Activated B cell treated with CpG ODN at 0.5 μM for 24 hours (primary cell): ENCODE measurements around the gene PLPPR3. TPM values are rescaled to one million over a fixed set of nuclear protein-coding genes. Genes with fewer than 3 reads are reported as not detected.

Source experiments
- ATAC-seq: fragments of 200-7000 bp; cut with Tn5 transposase; one replicate; pipeline ENCODE4 v1.10.0; 2021; ENCODE audit warnings: low read depth, mild to moderate bottlenecking, moderate library complexity
- CTCF ChIA-PET: fragments of 350-600 bp; sonication (Branson Sonifier 250); formaldehyde crosslinking; loops from one replicate; lab custom pipeline; 2021; ENCODE audit warnings: antibody characterized with exemption; lab: Charles Lee
- POLR2A ChIA-PET: fragments of 350-600 bp; sonication (Branson Sonifier 250); formaldehyde crosslinking; loops from one replicate; lab custom pipeline; 2021; ENCODE audit warnings: antibody characterized with exemption; lab: Charles Lee
- DNase-seq: peaks from one replicate; pipeline ENCODE4 v3.0.0; 2022
- H3K27ac Mint-ChIP-seq: one replicate; pipeline ENCODE4 v1.8.0; 2020; ENCODE audit warnings: mixed read lengths
- H3K27me3 Mint-ChIP-seq: one replicate; pipeline ENCODE4 v1.8.0; 2021; ENCODE audit warnings: mixed read lengths
- H3K36me3 Mint-ChIP-seq: one replicate; pipeline ENCODE4 v1.8.0; 2021; ENCODE audit warnings: low read depth, mixed read lengths
- H3K4me1 Mint-ChIP-seq: one replicate; pipeline ENCODE4 v1.8.0; 2021; ENCODE audit warnings: mixed read lengths
- H3K4me3 Mint-ChIP-seq: one replicate; pipeline ENCODE4 v1.8.0; 2020; ENCODE audit warnings: mild to moderate bottlenecking, mixed read lengths
- H3K9me3 Mint-ChIP-seq: one replicate; pipeline ENCODE4 v1.8.0; 2020; ENCODE audit warnings: mixed read lengths
- intact Hi-C: fragments of 100-400 bp; cut with micrococcal nuclease; formaldehyde crosslinking; loops from one replicate; pipeline ENCODE4 v1.15.1; 2024
- total RNA-seq: library from RNA; stranded (reverse); gene quantifications from 2 replicates; pipeline ENCODE4 v1.2.3, GENCODE V29; 2022
- TF ChIP-seq, protein P1 (sequence below): fragments of 200-600 bp; IDR thresholded peaks from one replicate; pipeline ENCODE4 v1.8.0; 2022; ENCODE audit warnings: antibody characterized with exemption, mild to moderate bottlenecking

PLPPR3 gene
- total RNA-seq, 1 donor from 2014 or later = not detected

DNA sequence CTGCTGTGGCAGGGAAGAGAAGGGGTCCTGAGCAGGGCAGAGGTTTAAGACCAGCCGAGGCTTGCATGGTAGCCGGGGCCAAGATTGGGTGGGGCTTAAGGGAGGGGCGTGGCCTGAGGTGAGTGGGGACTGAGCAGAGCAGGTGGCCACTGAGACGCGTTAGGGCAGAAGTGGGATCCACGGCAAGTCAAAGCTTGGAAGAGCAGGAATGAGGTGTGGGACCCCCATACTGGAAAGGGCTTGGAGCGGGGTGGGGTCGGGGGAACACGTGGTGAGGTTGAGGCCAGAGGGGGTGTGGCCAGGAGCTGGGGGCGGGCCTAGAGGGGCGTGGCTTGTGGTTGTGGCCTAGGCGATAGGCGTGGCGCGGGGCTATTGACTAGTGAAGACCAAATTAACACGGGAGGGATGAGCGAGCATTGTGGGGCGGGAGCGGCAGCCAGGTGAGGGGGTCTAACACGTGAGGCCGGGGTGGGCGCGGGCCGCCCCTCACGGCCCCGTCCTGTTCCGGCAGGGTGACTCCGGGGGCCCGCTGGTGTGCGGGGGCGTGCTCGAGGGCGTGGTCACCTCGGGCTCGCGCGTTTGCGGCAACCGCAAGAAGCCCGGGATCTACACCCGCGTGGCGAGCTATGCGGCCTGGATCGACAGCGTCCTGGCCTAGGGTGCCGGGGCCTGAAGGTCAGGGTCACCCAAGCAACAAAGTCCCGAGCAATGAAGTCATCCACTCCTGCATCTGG lies 41.0 kb upstream of the PLPPR3 start:
- CTCF ChIA-PET = interaction anchor here (0.6 to 2.9 kb wide), 7 partner anchors 44 to 407 kb away, joined by 3 to 34 read pairs (median 15); partner anchors contain the start of gene WDR18
- POLR2A ChIA-PET = interaction anchor here (0.6 to 2.6 kb wide), 7 partner anchors 31 to 205 kb away, joined by 3 to 52 read pairs (median 10); partner anchors contain the start of genes ARHGAP45, KISS1R, MED16 and R3HDM4
- peaks cover 6% of the 10 kb centered on the region for H3K27me3 Mint-ChIP-seq
- peaks cover 7% of the 10 kb centered on the region for H3K36me3 Mint-ChIP-seq
- H3K4me3 Mint-ChIP-seq = peak overlapping the region; percentile 72
- ATAC-seq = peak; percentile 45
- H3K4me1 Mint-ChIP-seq = peaks cover 16% of the 10 kb centered on the region
- TF ChIP-seq, protein P1, sequence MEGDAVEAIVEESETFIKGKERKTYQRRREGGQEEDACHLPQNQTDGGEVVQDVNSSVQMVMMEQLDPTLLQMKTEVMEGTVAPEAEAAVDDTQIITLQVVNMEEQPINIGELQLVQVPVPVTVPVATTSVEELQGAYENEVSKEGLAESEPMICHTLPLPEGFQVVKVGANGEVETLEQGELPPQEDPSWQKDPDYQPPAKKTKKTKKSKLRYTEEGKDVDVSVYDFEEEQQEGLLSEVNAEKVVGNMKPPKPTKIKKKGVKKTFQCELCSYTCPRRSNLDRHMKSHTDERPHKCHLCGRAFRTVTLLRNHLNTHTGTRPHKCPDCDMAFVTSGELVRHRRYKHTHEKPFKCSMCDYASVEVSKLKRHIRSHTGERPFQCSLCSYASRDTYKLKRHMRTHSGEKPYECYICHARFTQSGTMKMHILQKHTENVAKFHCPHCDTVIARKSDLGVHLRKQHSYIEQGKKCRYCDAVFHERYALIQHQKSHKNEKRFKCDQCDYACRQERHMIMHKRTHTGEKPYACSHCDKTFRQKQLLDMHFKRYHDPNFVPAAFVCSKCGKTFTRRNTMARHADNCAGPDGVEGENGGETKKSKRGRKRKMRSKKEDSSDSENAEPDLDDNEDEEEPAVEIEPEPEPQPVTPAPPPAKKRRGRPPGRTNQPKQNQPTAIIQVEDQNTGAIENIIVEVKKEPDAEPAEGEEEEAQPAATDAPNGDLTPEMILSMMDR = no peak
- DNase-seq = peak; percentile 64
- no peaks in the 10 kb centered on the region for H3K9me3 Mint-ChIP-seq
- peak overlapping the region; percentile 46 for H3K27ac Mint-ChIP-seq
- intact Hi-C loops = loop anchor here (1.0 to 2.0 kb wide), 7 partner anchors 31 to 138 kb away; partner anchors contain the start of genes GRIN3B, KISS1R, MED16 and PTBP1

GRCh38 chr19:861756-862580 lies 40.2 kb upstream of the PLPPR3 start:
- intact Hi-C loops = loop anchor here (1.0 to 2.0 kb wide), 4 partner anchors 31 to 139 kb away; partner anchors contain the start of genes GRIN3B, MED16, PTBP1 and RNU6-9
- Mint-ChIP-seq H3K27ac (no peak overlapping the region), H3K27me3 (peaks cover 7% of the 10 kb centered on the region), H3K4me3 (peak overlapping the region; percentile 55), H3K36me3 (peaks cover 2% of the 10 kb centered on the region), H3K9me3 (no peaks in the 10 kb centered on the region), H3K4me1 (peaks cover 19% of the 10 kb centered on the region)
- ChIA-PET CTCF (interaction anchor here (2.9 kb wide), 1 partner anchor 58 kb away, joined by 25 read pairs; no protein-coding TSS in a partner anchor), POLR2A (interaction anchor here (0.6 to 2.6 kb wide), 7 partner anchors 31 to 267 kb away, joined by 3 to 52 read pairs (median 6); partner anchors contain the start of genes MED16, R3HDM4 and RNU6-9)
- peak; percentile 43 for DNase-seq
- TF ChIP-seq, protein P1 = no peak
- ATAC-seq = peak; percentile 35

GRCh38 chr19:861141-861755 lies 39.5 kb upstream of the PLPPR3 start:
- intact Hi-C loops = no loop called here
- no peak for ATAC-seq
- Mint-ChIP-seq H3K9me3 (no peaks in the 10 kb centered on the region), H3K36me3 (peaks cover 2% of the 10 kb centered on the region), H3K4me3 (no peak overlapping the region), H3K27ac (no peak overlapping the region), H3K4me1 (peaks cover 19% of the 10 kb centered on the region), H3K27me3 (peaks cover 8% of the 10 kb centered on the region)
- CTCF ChIA-PET = interaction anchor here (0.7 kb wide), 1 partner anchor 59 kb away, joined by 3 read pairs; no protein-coding TSS in a partner anchor
- POLR2A ChIA-PET = interaction anchor here (0.6 to 1.3 kb wide), 4 partner anchors 123 to 268 kb away, joined by 3 to 8 read pairs (median 5); partner anchors contain the start of gene WDR18
- TF ChIP-seq, protein P1 = no peak
- no peak for DNase-seq

DNA sequence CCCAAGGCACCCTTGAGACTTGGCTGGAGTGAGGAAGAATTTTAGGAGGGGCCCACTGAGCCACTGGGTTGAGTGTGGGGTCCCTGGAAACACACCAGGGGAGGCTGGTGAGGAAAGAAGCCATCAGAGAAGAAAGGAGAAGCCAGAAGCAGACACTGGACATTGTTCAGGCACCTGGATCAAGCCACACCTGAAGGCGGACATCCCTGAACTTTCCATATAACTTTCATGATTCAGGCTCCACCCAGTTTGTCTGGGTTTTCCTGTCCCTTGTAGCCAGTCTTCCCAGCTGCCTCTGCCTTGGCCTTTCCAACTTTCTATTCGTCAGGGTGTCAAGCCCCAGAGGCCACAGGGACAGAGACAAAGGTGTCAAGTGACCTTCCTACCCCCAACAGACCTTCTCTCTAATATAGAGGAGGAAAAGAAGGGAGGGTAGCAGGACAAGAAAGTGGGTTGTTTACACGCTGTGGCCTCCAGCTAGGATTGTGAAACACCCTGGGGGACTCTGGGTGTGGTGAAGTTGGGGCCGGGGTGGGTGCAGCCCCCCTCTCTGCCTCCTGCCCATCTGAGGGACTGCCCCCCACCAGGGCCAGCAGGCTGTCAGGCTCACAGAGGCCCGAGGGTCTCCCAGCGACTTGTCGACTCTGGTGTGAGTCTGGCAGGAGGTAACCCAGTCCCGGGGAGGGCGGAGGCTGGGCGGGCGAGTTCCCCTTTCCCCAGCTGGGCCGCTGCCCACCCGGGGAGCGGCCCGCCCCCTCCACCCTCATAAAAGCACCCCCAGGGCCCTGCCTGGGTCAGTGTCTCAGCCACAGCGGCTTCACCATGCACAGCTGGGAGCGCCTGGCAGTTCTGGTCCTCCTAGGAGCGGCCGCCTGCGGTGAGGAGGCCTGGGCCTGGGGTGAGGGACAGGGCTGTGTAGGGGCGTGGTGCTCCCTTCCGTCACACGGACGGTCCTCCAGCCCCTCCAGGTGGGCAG lies 37.4 kb upstream of the PLPPR3 start, which contains the start of gene CFD:
Gene CFD, plus strand, starts transcription at position 797 of the 976 bp plus-strand sequence. Its CDS starts 26 bp downstream, at position 823.
- no peaks in the 10 kb centered on the region for H3K9me3 Mint-ChIP-seq
- no peak within 1 kb of the TSS for H3K27ac Mint-ChIP-seq
- DNase-seq = no peak
- CTCF ChIA-PET = interaction anchor here (1.0 to 1.8 kb wide), 2 partner anchors 61 to 125 kb away, joined by 4 to 5 read pairs; partner anchors contain the start of gene WDR18
- intact Hi-C loops = no loop called here
- POLR2A ChIA-PET = interaction anchor here (0.7 to 1.4 kb wide), 3 partner anchors 15 to 54 kb away, joined by 4 to 5 read pairs (median 5); no protein-coding TSS in a partner anchor
- ATAC-seq = no peak
- TF ChIP-seq, protein P1 = no peak
- H3K27me3 Mint-ChIP-seq = peaks cover 8% of the 10 kb centered on the region
- H3K36me3 Mint-ChIP-seq = no peaks in the 10 kb centered on the region
- peak within 1 kb of the TSS; percentile 28 for H3K4me3 Mint-ChIP-seq
- H3K4me1 Mint-ChIP-seq = peaks cover 19% of the 10 kb centered on the region
